Suprapubic skin (tissue), 3 donors: ENCODE measurements around the gene NOXO1.

Experiments
- POLR2A ChIP-seq, 2 donors: fragments of 450-650 bp; IDR thresholded peaks; one replicate each; pipeline ENCODE4 v1.6.1; 2017; ENCODE audit warnings: antibody characterized with exemption in 2 of 2, mild to moderate bottlenecking in 2 of 2, moderate library complexity in 2 of 2
- TF ChIP-seq, protein P1 (sequence below), 2 donors: fragments of 200-600 bp in 1 of 2; fragments of 450-650 bp in 1 of 2; sonication (generic) in 1 of 2; IDR thresholded peaks; one replicate each; pipeline ENCODE4 v1.5.1; 2016 to 2019; ENCODE audit warnings: antibody characterized with exemption in 2 of 2, mild to moderate bottlenecking in 1 of 2, moderate library complexity in 1 of 2

GRCh38 chr16:1940273-1941161 is 40.8 kb downstream of the NOXO1 start:
- TF ChIP-seq POLR2A (IDR thresholded peaks at IDR 0.05) = no peak
- TF ChIP-seq, protein P1, sequence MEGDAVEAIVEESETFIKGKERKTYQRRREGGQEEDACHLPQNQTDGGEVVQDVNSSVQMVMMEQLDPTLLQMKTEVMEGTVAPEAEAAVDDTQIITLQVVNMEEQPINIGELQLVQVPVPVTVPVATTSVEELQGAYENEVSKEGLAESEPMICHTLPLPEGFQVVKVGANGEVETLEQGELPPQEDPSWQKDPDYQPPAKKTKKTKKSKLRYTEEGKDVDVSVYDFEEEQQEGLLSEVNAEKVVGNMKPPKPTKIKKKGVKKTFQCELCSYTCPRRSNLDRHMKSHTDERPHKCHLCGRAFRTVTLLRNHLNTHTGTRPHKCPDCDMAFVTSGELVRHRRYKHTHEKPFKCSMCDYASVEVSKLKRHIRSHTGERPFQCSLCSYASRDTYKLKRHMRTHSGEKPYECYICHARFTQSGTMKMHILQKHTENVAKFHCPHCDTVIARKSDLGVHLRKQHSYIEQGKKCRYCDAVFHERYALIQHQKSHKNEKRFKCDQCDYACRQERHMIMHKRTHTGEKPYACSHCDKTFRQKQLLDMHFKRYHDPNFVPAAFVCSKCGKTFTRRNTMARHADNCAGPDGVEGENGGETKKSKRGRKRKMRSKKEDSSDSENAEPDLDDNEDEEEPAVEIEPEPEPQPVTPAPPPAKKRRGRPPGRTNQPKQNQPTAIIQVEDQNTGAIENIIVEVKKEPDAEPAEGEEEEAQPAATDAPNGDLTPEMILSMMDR (IDR thresholded peaks at IDR 0.05) = no peak
